GM21526 (cell line): ENCODE measurements around the gene ACBD6.
A peak's percentile ranks its signal among the peaks of the same experiment; 100 is the strongest.

Experiments used
- ATAC-seq: cut with Tn5 transposase; IDR thresholded peaks from one replicate; pipeline ENCODE4 v1.9.1; 2021; ENCODE audit warnings: moderate library complexity; ENCODE audit not compliant: unreplicated experiment, low FRiP score

ACBD6 gene

GRCh38 chr1:180527101-180527669, 24.8 kb upstream of the ACBD6 start:
- ATAC-seq, result no peak

GRCh38 chr1:180525715-180526039, 23.3 kb upstream of the ACBD6 start:
- ATAC-seq, result no peak

- ATAC-seq, result no peak
These were observed 22.7 kb upstream of the ACBD6 start for GRCh38 chr1:180524915-180525714.

- no peak for ATAC-seq
These were observed 22.0 kb upstream of the ACBD6 start for GRCh38 chr1:180524160-180524914.

GRCh38 chr1:180522213-180522515, 19.8 kb upstream of the ACBD6 start:
- ATAC-seq, result no peak

GRCh38 chr1:180521474-180522212, 19.3 kb upstream of the ACBD6 start:
- ATAC-seq, result no peak

- ATAC-seq, result no peak
These were observed 17.5 kb upstream of the ACBD6 start for GRCh38 chr1:180519846-180520245.

- peak; percentile 93 for ATAC-seq
These were observed 13.5 kb upstream of the ACBD6 start for GRCh38 chr1:180515857-180516388.

- ATAC-seq, result no peak
These were observed 13.0 kb upstream of the ACBD6 start for GRCh38 chr1:180515364-180515763.

GRCh38 chr1:180513531-180513930, 11.2 kb upstream of the ACBD6 start:
- no peak for ATAC-seq

- ATAC-seq, result no peak
These were observed 8.5 kb upstream of the ACBD6 start for GRCh38 chr1:180510882-180511281.

GRCh38 chr1:180508725-180509097, 6.3 kb upstream of the ACBD6 start:
- no peak for ATAC-seq

GRCh38 chr1:180507795-180508724, 5.7 kb upstream of the ACBD6 start:
- ATAC-seq, result no peak

- ATAC-seq, result no peak
These were observed 3.5 kb upstream of the ACBD6 start for GRCh38 chr1:180505732-180506335.

- ATAC-seq, result no peak
These were observed 1.8 kb upstream of the ACBD6 start for GRCh38 chr1:180504186-180504585.

GRCh38 chr1:180503280-180503862, 994 bp upstream of the ACBD6 start:
- ATAC-seq, result no peak

GRCh38 chr1:180501865-180502360, 464 bp downstream of the ACBD6 start:
- peak; percentile 24 for ATAC-seq

GRCh38 chr1:180500689-180501088, 1.7 kb downstream of the ACBD6 start:
- no peak for ATAC-seq

- ATAC-seq, result no peak
These were observed 3.8 kb downstream of the ACBD6 start for GRCh38 chr1:180498594-180498993.
